SK-N-SH (cell line): ENCODE results near the gene NDST4. TPM values are rescaled to one million over a fixed set of nuclear protein-coding genes. Genes with fewer than 3 reads are reported as not detected.

Source experiments
- CTCF ChIA-PET: fragments of 300-600, 350-600 bp; formaldehyde crosslinking; extraction: SDS; loops from one replicate; lab custom pipeline; 2021; lab: Yijun Ruan, JAX
- POLR2A ChIA-PET: fragments of 350-600 bp; sonication (Branson Sonifier 250); formaldehyde crosslinking; extraction: SDS; loops from one replicate; lab custom pipeline; 2020; ENCODE audit warnings: antibody characterized with exemption, inconsistent platforms; lab: Yijun Ruan, JAX
- DNase-seq: peaks from one replicate; pipeline ENCODE4 v3.0.0; 2012
- H2AFZ ChIP-seq: fragments of 200-600 bp; sonication (generic); 2 replicates; pipeline ENCODE4 v1.8.1; 2016; ENCODE audit warnings: antibody characterized with exemption, mild to moderate bottlenecking, low read depth
- H3F3A ChIP-seq: fragments of 200-600 bp; sonication (generic); replicated peaks from 2 replicates; pipeline ENCODE3; 2016; ENCODE audit warnings: antibody characterized with exemption, mild to moderate bottlenecking; ENCODE audit not compliant: insufficient read depth
- H3K27ac ChIP-seq, 2 experiments: fragments of 200-500 bp in 1 of 2; fragments of 200-600 bp in 1 of 2; sonication (Bioruptor generic) in 1 of 2; sonication (generic), shearing (Covaris generic) in 1 of 2; 2 replicates each; pipeline versions ENCODE4 v1.5.1 to v1.6.1; 2014 to 2016; ENCODE audit warnings: low read depth in 2 of 2, inconsistent platforms in 1 of 2, low read length in 1 of 2, mild to moderate bottlenecking in 1 of 2, mixed read lengths in 1 of 2
- H3K27me3 ChIP-seq: fragments of 200-600 bp; sonication (generic), shearing (Covaris generic); 2 replicates; pipeline ENCODE4 v1.6.1; 2016; ENCODE audit warnings: mixed run types; ENCODE audit not compliant: insufficient read depth
- H3K36me3 ChIP-seq, 2 experiments: fragments of 200-500 bp in 1 of 2; fragments of 200-600 bp in 1 of 2; sonication (Bioruptor generic) in 1 of 2; sonication (generic) in 1 of 2; replicated peaks in 1 of 2; 2 replicates each; pipeline versions ENCODE3 to v1.5.1; 2014 to 2016; ENCODE audit warnings: low read length in 1 of 2, mild to moderate bottlenecking in 1 of 2; ENCODE audit not compliant: insufficient read depth in 2 of 2, control insufficient read depth in 1 of 2
- H3K4me1 ChIP-seq, 2 experiments: fragments of 200-500 bp in 1 of 2; fragments of 200-600 bp in 1 of 2; sonication (Bioruptor generic) in 1 of 2; sonication (generic), shearing (Covaris generic) in 1 of 2; 2 replicates each; pipeline versions ENCODE4 v1.5.1 to v1.6.1; 2014 to 2016; ENCODE audit warnings: low read depth in 1 of 2, low read length in 1 of 2, mixed run types in 1 of 2; ENCODE audit not compliant: insufficient read depth in 2 of 2, control insufficient read depth in 1 of 2
- H3K4me2 ChIP-seq: fragments of 200-600 bp; sonication (generic), shearing (Covaris generic); 2 replicates; pipeline ENCODE4 v1.6.1; 2017; ENCODE audit warnings: mixed run types
- H3K4me3 ChIP-seq, 2 experiments: fragments of 200-500 bp in 1 of 2; fragments of 200-600 bp in 1 of 2; sonication (Bioruptor generic) in 1 of 2; sonication (generic), shearing (Covaris generic) in 1 of 2; 2 replicates each; pipeline versions ENCODE4 v1.5.1 to v1.8.1; 2014 to 2016; ENCODE audit warnings: low read depth in 2 of 2, inconsistent platforms in 1 of 2, low read length in 1 of 2, mild to moderate bottlenecking in 1 of 2, mixed read lengths in 1 of 2, moderate library complexity in 1 of 2
- H3K79me2 ChIP-seq: fragments of 200-600 bp; sonication (generic); 2 replicates; pipeline ENCODE4 v1.8.1; 2017; ENCODE audit warnings: mild to moderate bottlenecking; ENCODE audit not compliant: insufficient read depth
- H3K9ac ChIP-seq: fragments of 200-600 bp; sonication (generic); 2 replicates; pipeline ENCODE4 v1.6.1; 2017; ENCODE audit warnings: mixed run types
- H3K9me2 ChIP-seq: fragments of 200-600 bp; sonication (generic); 2 replicates; pipeline ENCODE4 v1.6.1; 2017; ENCODE audit warnings: mixed run types
- H3K9me3 ChIP-seq: fragments of 200-600 bp; sonication (generic); 2 replicates; pipeline ENCODE4 v1.6.1; 2017; ENCODE audit warnings: mixed run types, mild to moderate bottlenecking, moderate library complexity
- H4K20me1 ChIP-seq: fragments of 200-600 bp; sonication (generic); 2 replicates; pipeline ENCODE4 v1.6.1; 2017; ENCODE audit warnings: mild to moderate bottlenecking, mixed run types; ENCODE audit not compliant: insufficient read depth
- ELF1 ChIP-seq: IDR thresholded peaks from 2 replicates; pipeline ENCODE4 v1.4.0; 2012
- EP300 ChIP-seq, 2 experiments: IDR thresholded peaks; 2 replicates each; pipeline versions ENCODE4 v1.4.0 to v1.6.1; 2012; ENCODE audit warnings: borderline replicate concordance in 1 of 2, low read depth in 1 of 2, low read length in 1 of 2
- EZH2phosphoT487 ChIP-seq: fragments of 200-600 bp; sonication (generic); IDR thresholded peaks from 2 replicates; pipeline ENCODE4 v1.6.1; 2017; ENCODE audit warnings: low read depth, mixed run types, mild to moderate bottlenecking, antibody characterized with exemption, moderate library complexity, borderline replicate concordance
- FOSL2 ChIP-seq: IDR thresholded peaks from 2 replicates; pipeline ENCODE4 v1.4.0; 2012; ENCODE audit warnings: low read depth, mild to moderate bottlenecking, moderate library complexity, borderline replicate concordance
- FOXJ3 ChIP-seq: sonication (generic); formaldehyde crosslinking; IDR thresholded peaks from 2 replicates; pipeline ENCODE4 v1.5.1; 2020; ENCODE audit warnings: mild to moderate bottlenecking, missing genetic modification reagents
- GABPA ChIP-seq: IDR thresholded peaks from 2 replicates; pipeline ENCODE4 v1.4.0; 2012; ENCODE audit warnings: low read depth, mild to moderate bottlenecking
- JUND ChIP-seq: IDR thresholded peaks from 2 replicates; pipeline ENCODE4 v1.4.0; 2012
- MEF2A ChIP-seq: IDR thresholded peaks from 2 replicates; pipeline ENCODE4 v1.4.0; 2012; ENCODE audit warnings: low read depth, borderline replicate concordance
- MXI1 ChIP-seq: IDR thresholded peaks from 2 replicates; pipeline ENCODE4 v1.6.1; 2012; ENCODE audit warnings: mild to moderate bottlenecking, low read depth, low read length, improper control_type of control experiment
- NRF1 ChIP-seq: IDR thresholded peaks from 2 replicates; pipeline ENCODE4 v1.6.1; 2012; ENCODE audit warnings: low read depth, mild to moderate bottlenecking, low read length
- POLR2AphosphoS5 ChIP-seq: IDR thresholded peaks from 2 replicates; pipeline ENCODE4 v1.6.1; 2012; ENCODE audit warnings: low read depth, low read length
- RAD21 ChIP-seq: IDR thresholded peaks from 2 replicates; pipeline ENCODE4 v1.6.1; 2012; ENCODE audit warnings: mild to moderate bottlenecking, low read length
- RCOR1 ChIP-seq: fragments of 150-350 bp; IDR thresholded peaks from 2 replicates; pipeline ENCODE4 v1.6.1; 2017; ENCODE audit warnings: antibody characterized with exemption, low read length
- RXRA ChIP-seq: IDR thresholded peaks from 2 replicates; pipeline ENCODE4 v1.4.0; 2012; ENCODE audit warnings: low read depth, mild to moderate bottlenecking, borderline replicate concordance
- SIN3A ChIP-seq: IDR thresholded peaks from 2 replicates; pipeline ENCODE4 v1.6.1; 2012; ENCODE audit warnings: low read depth, mild to moderate bottlenecking, low read length, moderate library complexity, borderline replicate concordance
- TAF1 ChIP-seq: IDR thresholded peaks from 2 replicates; pipeline ENCODE4 v1.6.1; 2012; ENCODE audit warnings: low read depth, mild to moderate bottlenecking, low read length, moderate library complexity, borderline replicate concordance
- TCF12 ChIP-seq: IDR thresholded peaks from 2 replicates; pipeline ENCODE4 v1.4.0; 2012
- YY1 ChIP-seq: IDR thresholded peaks from 2 replicates; pipeline ENCODE4 v1.4.0; 2012; ENCODE audit warnings: low read depth, mild to moderate bottlenecking
- WGBS: methylation state at CpG from one replicate; pipeline ENCODE4 v1.1.6; 2017; ENCODE audit warnings: low lambda C conversion rate; 5-methylcytosine and 5-hydroxymethylcytosine counted together
- polyA plus RNA-seq, 3 experiments: library from polyadenylated mRNA; depleted of rRNA; stranded (reverse); fragments of >200 nt; gene quantifications; 2 replicates each; pipeline ENCODE4 v1.2.3, GENCODE V29; 2012
- TF ChIP-seq, protein P1 (sequence below): IDR thresholded peaks from 2 replicates; pipeline ENCODE4; 2012
- TF ChIP-seq, protein P2 (sequence below): fragments of 150-350 bp; IDR thresholded peaks from 2 replicates; pipeline ENCODE4 v1.6.1; 2016; ENCODE audit warnings: mild to moderate bottlenecking, low read depth, low read length
- TF ChIP-seq, protein P3 (sequence below): IDR thresholded peaks from 2 replicates; pipeline ENCODE4 v1.4.0; 2012; ENCODE audit warnings: low read depth, borderline replicate concordance
- TF ChIP-seq, protein P4 (sequence below): IDR thresholded peaks from 2 replicates; pipeline ENCODE4 v1.4.0; 2012; ENCODE audit warnings: low read depth, borderline replicate concordance
- TF ChIP-seq, protein P5 (sequence below): IDR thresholded peaks from 2 replicates; pipeline ENCODE4 v1.6.1; 2012; ENCODE audit warnings: mild to moderate bottlenecking, low read depth, low read length, moderate library complexity
- TF ChIP-seq, protein P6 (sequence below): fragments of 200-600 bp; sonication (generic); IDR thresholded peaks from 2 replicates; pipeline ENCODE4 v1.6.1; 2017; ENCODE audit warnings: antibody characterized with exemption, mild to moderate bottlenecking, moderate library complexity

The NDST4 gene
- polyA plus RNA-seq, 1 of the 3 experiments (the other 2 are of a cell fraction) = not detected

DNA sequence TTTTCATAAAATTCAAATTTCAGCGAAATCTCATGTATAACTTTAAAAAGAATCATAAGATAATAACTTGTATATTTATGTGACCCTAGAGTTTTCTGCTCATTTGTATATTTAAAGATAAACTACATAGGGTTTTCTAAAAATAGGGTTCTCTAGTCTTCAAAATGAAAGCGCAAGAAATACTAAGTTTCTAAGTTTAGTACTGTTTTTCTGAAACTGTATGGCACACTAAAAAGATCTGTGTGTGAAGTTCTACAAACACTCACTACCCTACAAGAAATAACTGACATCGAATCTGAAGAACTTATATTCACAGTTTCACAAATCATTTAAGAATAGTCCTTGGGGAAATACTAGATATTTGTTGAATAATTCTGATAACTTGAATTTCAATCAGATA is 38.7 kb upstream of the NDST4 start (continued):
- TF ChIP-seq, protein P1, sequence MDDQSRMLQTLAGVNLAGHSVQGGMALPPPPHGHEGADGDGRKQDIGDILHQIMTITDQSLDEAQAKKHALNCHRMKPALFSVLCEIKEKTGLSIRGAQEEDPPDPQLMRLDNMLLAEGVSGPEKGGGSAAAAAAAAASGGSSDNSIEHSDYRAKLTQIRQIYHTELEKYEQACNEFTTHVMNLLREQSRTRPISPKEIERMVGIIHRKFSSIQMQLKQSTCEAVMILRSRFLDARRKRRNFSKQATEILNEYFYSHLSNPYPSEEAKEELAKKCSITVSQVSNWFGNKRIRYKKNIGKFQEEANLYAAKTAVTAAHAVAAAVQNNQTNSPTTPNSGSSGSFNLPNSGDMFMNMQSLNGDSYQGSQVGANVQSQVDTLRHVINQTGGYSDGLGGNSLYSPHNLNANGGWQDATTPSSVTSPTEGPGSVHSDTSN = no peak
- TF ChIP-seq SIN3A (no peak), EZH2phosphoT487 (no peak), JUND (no peak), GABPA (no peak)
- TF ChIP-seq, all 33 proteins: peak for 0

DNA sequence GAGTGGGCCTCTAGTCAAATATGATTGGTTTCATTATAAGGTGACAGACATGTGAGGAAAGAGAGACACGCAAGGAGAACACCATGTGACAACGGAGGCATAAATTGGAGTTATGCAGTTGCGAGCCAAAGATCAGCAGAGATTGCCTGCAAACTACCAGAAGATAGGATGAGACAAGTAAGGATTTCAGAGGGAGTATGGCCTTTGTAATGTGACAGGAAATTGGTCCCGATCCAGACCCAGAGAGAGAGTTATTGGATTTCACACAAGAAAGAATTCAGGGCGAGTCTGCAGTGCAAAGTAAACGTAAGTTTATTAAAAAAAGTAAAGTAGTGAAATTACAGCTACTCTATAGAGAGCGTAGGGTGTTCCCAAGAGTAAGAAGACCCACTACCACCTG is 35.7 kb upstream of the NDST4 start:
- ChIA-PET POLR2A (no interaction called here), CTCF (no interaction called here)
- no peaks in the 10 kb centered on the region for H3K9me2 ChIP-seq
- no peak overlapping the region for H3K4me3 ChIP-seq
- H3K27ac ChIP-seq = no peak overlapping the region
- no peak for DNase-seq
- no peaks in the 10 kb centered on the region for H4K20me1 ChIP-seq
- H3K79me2 ChIP-seq = no peaks in the 10 kb centered on the region
- TF ChIP-seq, protein P2, sequence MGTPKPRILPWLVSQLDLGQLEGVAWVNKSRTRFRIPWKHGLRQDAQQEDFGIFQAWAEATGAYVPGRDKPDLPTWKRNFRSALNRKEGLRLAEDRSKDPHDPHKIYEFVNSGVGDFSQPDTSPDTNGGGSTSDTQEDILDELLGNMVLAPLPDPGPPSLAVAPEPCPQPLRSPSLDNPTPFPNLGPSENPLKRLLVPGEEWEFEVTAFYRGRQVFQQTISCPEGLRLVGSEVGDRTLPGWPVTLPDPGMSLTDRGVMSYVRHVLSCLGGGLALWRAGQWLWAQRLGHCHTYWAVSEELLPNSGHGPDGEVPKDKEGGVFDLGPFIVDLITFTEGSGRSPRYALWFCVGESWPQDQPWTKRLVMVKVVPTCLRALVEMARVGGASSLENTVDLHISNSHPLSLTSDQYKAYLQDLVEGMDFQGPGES = no peak
- TF ChIP-seq, protein P3, sequence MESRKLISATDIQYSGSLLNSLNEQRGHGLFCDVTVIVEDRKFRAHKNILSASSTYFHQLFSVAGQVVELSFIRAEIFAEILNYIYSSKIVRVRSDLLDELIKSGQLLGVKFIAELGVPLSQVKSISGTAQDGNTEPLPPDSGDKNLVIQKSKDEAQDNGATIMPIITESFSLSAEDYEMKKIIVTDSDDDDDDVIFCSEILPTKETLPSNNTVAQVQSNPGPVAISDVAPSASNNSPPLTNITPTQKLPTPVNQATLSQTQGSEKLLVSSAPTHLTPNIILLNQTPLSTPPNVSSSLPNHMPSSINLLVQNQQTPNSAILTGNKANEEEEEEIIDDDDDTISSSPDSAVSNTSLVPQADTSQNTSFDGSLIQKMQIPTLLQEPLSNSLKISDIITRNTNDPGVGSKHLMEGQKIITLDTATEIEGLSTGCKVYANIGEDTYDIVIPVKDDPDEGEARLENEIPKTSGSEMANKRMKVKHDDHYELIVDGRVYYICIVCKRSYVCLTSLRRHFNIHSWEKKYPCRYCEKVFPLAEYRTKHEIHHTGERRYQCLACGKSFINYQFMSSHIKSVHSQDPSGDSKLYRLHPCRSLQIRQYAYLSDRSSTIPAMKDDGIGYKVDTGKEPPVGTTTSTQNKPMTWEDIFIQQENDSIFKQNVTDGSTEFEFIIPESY = no peak
- TF ChIP-seq YY1 = no peak
- no peak for TF ChIP-seq RAD21
- no peak for TF ChIP-seq FOSL2
- no peak for TF ChIP-seq TAF1
- TF ChIP-seq POLR2AphosphoS5 = no peak
- TF ChIP-seq EP300 (IDR thresholded peaks at IDR 0.05; ENCODE audit: borderline replicate concordance in 1 of 2, low read depth in 1 of 2, low read length in 1 of 2) = no peak
- TF ChIP-seq JUND = no peak
- no peak for TF ChIP-seq FOXJ3 (CRISPR knock-in tag)
- TF ChIP-seq MXI1 = no peak
- no peak for TF ChIP-seq RXRA
- TF ChIP-seq, protein P4, sequence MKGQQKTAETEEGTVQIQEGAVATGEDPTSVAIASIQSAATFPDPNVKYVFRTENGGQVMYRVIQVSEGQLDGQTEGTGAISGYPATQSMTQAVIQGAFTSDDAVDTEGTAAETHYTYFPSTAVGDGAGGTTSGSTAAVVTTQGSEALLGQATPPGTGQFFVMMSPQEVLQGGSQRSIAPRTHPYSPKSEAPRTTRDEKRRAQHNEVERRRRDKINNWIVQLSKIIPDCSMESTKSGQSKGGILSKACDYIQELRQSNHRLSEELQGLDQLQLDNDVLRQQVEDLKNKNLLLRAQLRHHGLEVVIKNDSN = no peak
- TF ChIP-seq ELF1 = no peak
- no peak for TF ChIP-seq RCOR1
- TF ChIP-seq, protein P5, sequence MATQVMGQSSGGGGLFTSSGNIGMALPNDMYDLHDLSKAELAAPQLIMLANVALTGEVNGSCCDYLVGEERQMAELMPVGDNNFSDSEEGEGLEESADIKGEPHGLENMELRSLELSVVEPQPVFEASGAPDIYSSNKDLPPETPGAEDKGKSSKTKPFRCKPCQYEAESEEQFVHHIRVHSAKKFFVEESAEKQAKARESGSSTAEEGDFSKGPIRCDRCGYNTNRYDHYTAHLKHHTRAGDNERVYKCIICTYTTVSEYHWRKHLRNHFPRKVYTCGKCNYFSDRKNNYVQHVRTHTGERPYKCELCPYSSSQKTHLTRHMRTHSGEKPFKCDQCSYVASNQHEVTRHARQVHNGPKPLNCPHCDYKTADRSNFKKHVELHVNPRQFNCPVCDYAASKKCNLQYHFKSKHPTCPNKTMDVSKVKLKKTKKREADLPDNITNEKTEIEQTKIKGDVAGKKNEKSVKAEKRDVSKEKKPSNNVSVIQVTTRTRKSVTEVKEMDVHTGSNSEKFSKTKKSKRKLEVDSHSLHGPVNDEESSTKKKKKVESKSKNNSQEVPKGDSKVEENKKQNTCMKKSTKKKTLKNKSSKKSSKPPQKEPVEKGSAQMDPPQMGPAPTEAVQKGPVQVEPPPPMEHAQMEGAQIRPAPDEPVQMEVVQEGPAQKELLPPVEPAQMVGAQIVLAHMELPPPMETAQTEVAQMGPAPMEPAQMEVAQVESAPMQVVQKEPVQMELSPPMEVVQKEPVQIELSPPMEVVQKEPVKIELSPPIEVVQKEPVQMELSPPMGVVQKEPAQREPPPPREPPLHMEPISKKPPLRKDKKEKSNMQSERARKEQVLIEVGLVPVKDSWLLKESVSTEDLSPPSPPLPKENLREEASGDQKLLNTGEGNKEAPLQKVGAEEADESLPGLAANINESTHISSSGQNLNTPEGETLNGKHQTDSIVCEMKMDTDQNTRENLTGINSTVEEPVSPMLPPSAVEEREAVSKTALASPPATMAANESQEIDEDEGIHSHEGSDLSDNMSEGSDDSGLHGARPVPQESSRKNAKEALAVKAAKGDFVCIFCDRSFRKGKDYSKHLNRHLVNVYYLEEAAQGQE = no peak
- no peak for TF ChIP-seq MEF2A
- TF ChIP-seq NRF1 = no peak
- no peak for TF ChIP-seq TCF12
- TF ChIP-seq, protein P6, sequence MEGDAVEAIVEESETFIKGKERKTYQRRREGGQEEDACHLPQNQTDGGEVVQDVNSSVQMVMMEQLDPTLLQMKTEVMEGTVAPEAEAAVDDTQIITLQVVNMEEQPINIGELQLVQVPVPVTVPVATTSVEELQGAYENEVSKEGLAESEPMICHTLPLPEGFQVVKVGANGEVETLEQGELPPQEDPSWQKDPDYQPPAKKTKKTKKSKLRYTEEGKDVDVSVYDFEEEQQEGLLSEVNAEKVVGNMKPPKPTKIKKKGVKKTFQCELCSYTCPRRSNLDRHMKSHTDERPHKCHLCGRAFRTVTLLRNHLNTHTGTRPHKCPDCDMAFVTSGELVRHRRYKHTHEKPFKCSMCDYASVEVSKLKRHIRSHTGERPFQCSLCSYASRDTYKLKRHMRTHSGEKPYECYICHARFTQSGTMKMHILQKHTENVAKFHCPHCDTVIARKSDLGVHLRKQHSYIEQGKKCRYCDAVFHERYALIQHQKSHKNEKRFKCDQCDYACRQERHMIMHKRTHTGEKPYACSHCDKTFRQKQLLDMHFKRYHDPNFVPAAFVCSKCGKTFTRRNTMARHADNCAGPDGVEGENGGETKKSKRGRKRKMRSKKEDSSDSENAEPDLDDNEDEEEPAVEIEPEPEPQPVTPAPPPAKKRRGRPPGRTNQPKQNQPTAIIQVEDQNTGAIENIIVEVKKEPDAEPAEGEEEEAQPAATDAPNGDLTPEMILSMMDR = no peak
- H3K27me3 ChIP-seq = no peaks in the 10 kb centered on the region
- no peak overlapping the region for H2AFZ ChIP-seq
- WGBS = 29% methylated on average over 7 of the region's 7 CpGs
- no peaks in the 10 kb centered on the region for H3K4me1 ChIP-seq
- no peaks in the 10 kb centered on the region for H3F3A ChIP-seq
- no peaks in the 10 kb centered on the region for H3K9me3 ChIP-seq
- no peaks in the 10 kb centered on the region for H3K36me3 ChIP-seq
- no peak overlapping the region for H3K9ac ChIP-seq
- no peak overlapping the region for H3K4me2 ChIP-seq
